ENCODE data around the gene THSD4. TPM values are rescaled to one million over a fixed set of nuclear protein-coding genes. Genes with fewer than 3 reads are reported as not detected.

THSD4 gene
- total and polyA plus RNA-seq, 9 of the 15 experiments (the other 6 are each of a cell fraction or from before 2014, with no cell fraction given): 0.04 TPM; not detected in 5

- TF ChIP-seq CREM (IDR thresholded peaks at IDR 0.05; ENCODE audit: low read depth) (no peak), E4F1 (CRISPR knock-in tag; IDR thresholded peaks at IDR 0.05; ENCODE audit: borderline replicate concordance) (no peak), MNT (conservative IDR thresholded peaks at IDR 0.05) (no peak), ZC3H8 (IDR thresholded peaks at IDR 0.05) (no peak), SRSF7 (optimal IDR thresholded peaks at IDR 0.05; ENCODE audit: low read depth, low read length) (no peak)
Observed at GRCh38 chr15:71082803-71083202, 32.5 kb upstream of the THSD4 start (continued).

DNA sequence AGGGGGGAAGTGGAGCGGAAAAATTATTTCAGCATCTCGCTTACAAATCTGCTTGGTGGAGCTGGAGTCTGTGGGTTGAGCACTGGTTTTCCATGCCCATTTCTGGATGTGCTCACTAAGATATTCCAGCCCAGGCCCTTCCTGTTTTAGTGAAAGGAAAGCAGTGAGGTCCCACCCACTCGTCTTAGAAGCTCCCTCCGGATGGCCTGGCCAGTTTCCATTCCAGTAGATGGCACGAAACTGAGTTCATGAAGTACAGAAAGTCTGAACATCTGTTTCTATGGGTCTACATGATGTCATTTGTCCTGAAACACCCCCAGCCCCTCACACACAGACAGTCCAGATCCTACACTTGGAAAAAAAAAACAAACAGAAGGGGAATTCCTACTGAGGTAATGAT, 31.9 kb upstream of the THSD4 start:
- Histone ChIP-seq H2AFZ (ENCODE audit: low read depth, low read length) (no peak overlapping the region), H3K36me3 (ENCODE audit: control insufficient read depth, insufficient read depth, low read length) (no peaks in the 10 kb centered on the region), H3K9ac (ENCODE audit: insufficient read depth in 1 of 2, low read depth in 2 of 2, low read length in 2 of 2) (no peak overlapping the region), H3K9me1 (ENCODE audit: control insufficient read depth, insufficient read depth, low read length) (no peaks in the 10 kb centered on the region), H4K20me1 (replicated peaks; ENCODE audit: control insufficient read depth, insufficient read depth, low read length) (no peaks in the 10 kb centered on the region), H3K4me2 (ENCODE audit: insufficient read depth, low read length) (no peak overlapping the region), H3K27ac (ENCODE audit: extremely low read depth, low read depth, low read length) (no peak overlapping the region), H3K9me3 (replicated peaks; ENCODE audit: control insufficient read depth, insufficient read depth, low read depth, low read length) (no peaks in the 10 kb centered on the region), H3K27me3 (ENCODE audit: control insufficient read depth in 2 of 2, insufficient read depth in 2 of 2, low read length in 2 of 2) (no peaks in the 10 kb centered on the region), H3K79me2 (ENCODE audit: control insufficient read depth, insufficient read depth, low read length) (no peaks in the 10 kb centered on the region), H3K4me3 (no peak overlapping the region), H3K4me1 (replicated peaks in 1 of 2; ENCODE audit: control insufficient read depth in 2 of 2, insufficient read depth in 2 of 2, low read length in 2 of 2) (no peaks in the 10 kb centered on the region)
- BruUV-seq (replicated peaks): no TSS peak
- WGBS (ENCODE audit: insufficient coverage, low coverage, missing lambda C conversion rate): 4% methylated on average over 5 of the region's 5 CpGs
- ChIA-PET CTCF (ENCODE audit: low intra/inter-chr PET ratio) (no interaction called here), POLR2A (no interaction called here)
- intact Hi-C loops (cut with micrococcal nuclease) (no loop called here), in situ Hi-C loops (cut with MboI) (no loop called here)
- TF ChIP-seq, protein P1, sequence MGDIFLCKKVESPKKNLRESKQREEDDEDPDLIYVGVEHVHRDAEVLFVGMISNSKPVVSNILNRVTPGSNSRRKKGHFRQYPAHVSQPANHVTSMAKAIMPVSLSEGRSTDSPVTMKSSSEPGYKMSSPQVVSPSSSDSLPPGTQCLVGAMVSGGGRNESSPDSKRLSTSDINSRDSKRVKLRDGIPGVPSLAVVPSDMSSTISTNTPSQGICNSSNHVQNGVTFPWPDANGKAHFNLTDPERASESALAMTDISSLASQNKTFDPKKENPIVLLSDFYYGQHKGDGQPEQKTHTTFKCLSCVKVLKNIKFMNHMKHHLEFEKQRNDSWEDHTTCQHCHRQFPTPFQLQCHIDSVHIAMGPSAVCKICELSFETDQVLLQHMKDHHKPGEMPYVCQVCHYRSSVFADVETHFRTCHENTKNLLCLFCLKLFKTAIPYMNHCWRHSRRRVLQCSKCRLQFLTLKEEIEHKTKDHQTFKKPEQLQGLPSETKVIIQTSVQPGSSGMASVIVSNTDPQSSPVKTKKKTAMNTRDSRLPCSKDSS (IDR thresholded peaks at IDR 0.05; ENCODE audit: low read depth, partially characterized antibody): no peak
- TF ChIP-seq SIN3A (IDR thresholded peaks at IDR 0.05; ENCODE audit: borderline replicate concordance in 2 of 2, control insufficient read depth in 1 of 2, low read depth in 2 of 2, low read length in 2 of 2): no peak
- no peak for TF ChIP-seq ETS2 (tag; IDR thresholded peaks at IDR 0.05; ENCODE audit: borderline replicate concordance, poor library complexity, severe bottlenecking)
- no peak for TF ChIP-seq RCOR1 (IDR thresholded peaks at IDR 0.05; ENCODE audit: borderline replicate concordance in 1 of 2, low read depth in 2 of 2, low read length in 2 of 2)
- TF ChIP-seq NCOA1 (IDR thresholded peaks at IDR 0.05; ENCODE audit: low read depth): no peak
- no peak for TF ChIP-seq CCNT2 (IDR thresholded peaks at IDR 0.05; ENCODE audit: borderline replicate concordance, extremely low read depth, insufficient read length, low read depth, low read length)
- ATAC-seq: no peak
- DNase-seq (ENCODE audit: extremely low read depth in 1 of 4, low spot score in 3 of 4): no peak
- no peak for FAIRE-seq
